Subcutaneous adipose tissue (tissue), 4 donors: ENCODE data around the gene ARHGEF33. TPM values are rescaled to one million over a fixed set of nuclear protein-coding genes. Genes with fewer than 3 reads are reported as not detected.

Experiments
- total RNA-seq, 4 donors: library from RNA; depleted of rRNA; stranded (reverse); fragments of >200 nt; gene quantifications; one replicate each; pipeline ENCODE4 v1.1.0, GENCODE V29; 2016
- TF ChIP-seq, protein P1 (sequence below): fragments of 450-650 bp; IDR thresholded peaks from one replicate; pipeline ENCODE4 v1.5.1; 2016; ENCODE audit warnings: low read depth, mild to moderate bottlenecking, control low read depth, antibody characterized with exemption, moderate library complexity

Gene ARHGEF33
- total RNA-seq = 1 to 10 TPM in 2 of 4 donors, under 1 TPM in 2; 0.38 to 3.1 (median 1.1) TPM

DNA sequence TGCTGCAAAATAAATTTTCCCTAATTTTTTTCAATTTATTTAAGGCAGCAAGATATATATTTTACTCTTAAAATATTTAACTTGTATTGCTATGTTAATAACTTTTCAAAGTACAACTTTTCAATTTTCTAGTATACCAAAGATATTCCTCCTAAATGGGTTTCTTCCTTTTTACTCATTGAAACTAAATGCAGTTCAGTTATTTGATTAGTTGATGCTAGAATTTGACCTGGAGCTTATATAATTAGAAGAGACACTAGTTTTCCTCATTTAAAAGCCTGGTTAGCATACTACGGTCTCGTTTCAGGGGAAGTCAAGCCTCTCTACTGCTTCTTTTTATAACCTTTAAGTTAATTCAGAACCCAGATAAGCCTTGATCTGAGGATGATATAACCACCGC is at the start of gene ARHGEF33:
Gene ARHGEF33, plus strand, starts transcription at position 301 of the 400 bp plus-strand sequence. CDS start 29,573 bp downstream, outside the sequence.
- TF ChIP-seq, protein P1, sequence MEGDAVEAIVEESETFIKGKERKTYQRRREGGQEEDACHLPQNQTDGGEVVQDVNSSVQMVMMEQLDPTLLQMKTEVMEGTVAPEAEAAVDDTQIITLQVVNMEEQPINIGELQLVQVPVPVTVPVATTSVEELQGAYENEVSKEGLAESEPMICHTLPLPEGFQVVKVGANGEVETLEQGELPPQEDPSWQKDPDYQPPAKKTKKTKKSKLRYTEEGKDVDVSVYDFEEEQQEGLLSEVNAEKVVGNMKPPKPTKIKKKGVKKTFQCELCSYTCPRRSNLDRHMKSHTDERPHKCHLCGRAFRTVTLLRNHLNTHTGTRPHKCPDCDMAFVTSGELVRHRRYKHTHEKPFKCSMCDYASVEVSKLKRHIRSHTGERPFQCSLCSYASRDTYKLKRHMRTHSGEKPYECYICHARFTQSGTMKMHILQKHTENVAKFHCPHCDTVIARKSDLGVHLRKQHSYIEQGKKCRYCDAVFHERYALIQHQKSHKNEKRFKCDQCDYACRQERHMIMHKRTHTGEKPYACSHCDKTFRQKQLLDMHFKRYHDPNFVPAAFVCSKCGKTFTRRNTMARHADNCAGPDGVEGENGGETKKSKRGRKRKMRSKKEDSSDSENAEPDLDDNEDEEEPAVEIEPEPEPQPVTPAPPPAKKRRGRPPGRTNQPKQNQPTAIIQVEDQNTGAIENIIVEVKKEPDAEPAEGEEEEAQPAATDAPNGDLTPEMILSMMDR = no peak

DNA sequence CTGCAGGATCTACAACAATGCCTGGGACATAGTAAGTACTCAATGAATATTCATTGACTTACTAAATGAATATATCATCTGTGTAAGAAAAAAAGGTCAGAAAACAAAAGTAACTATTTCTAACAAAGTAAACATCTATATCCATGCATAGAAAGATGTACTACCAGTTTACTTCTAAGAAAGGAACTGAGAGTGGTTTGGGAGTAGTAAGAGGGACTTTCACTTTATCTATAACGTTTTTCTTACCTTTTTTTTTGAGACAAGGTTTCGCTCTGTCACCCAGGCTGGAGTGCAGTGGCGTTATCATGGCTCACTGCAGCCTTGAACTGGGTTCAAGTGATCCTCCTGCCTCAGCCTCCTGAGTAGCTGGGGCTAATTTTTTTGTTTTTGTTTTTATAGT is 39.6 kb upstream of the ARHGEF33 start:
- TF ChIP-seq, protein P1 = no peak

DNA sequence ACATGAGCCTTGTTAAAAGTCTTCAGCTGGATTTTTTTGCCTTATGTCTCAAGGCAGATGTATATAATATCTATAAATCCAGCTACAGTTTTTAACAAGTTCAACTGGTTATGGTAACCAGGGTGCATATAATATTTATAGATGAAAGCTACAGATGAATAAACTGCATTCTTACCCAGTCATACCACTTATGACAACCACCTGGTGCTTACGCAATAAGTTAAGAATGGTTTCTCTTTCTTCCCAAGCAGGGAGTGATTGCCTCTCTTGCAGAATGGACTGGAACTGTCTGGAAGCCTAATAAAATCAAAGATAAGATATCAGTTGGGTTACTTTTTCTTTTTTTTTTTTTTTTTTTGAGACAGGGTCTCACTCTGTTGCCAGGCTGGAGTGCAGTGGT is 33.5 kb upstream of the ARHGEF33 start:
- TF ChIP-seq, protein P1 = no peak

DNA sequence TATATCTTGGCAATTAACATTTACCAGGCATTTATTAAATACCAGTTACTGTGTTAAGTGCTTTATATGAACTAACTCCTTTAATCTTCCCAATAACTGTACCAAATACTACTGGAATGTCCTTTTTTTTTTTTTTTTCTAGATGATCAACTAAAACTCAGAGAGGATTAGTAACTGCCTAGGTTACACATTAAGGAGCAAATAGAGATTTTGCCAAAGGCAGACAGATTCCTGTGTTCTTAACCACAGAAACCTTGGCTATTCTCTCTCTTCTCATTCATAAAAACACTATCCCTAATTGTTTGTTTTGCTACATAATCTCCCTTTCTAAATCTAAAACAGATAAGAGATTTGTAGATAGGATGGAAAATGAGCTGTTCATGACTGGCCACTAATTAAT is 27.2 kb upstream of the ARHGEF33 start:
- TF ChIP-seq, protein P1 = no peak

DNA sequence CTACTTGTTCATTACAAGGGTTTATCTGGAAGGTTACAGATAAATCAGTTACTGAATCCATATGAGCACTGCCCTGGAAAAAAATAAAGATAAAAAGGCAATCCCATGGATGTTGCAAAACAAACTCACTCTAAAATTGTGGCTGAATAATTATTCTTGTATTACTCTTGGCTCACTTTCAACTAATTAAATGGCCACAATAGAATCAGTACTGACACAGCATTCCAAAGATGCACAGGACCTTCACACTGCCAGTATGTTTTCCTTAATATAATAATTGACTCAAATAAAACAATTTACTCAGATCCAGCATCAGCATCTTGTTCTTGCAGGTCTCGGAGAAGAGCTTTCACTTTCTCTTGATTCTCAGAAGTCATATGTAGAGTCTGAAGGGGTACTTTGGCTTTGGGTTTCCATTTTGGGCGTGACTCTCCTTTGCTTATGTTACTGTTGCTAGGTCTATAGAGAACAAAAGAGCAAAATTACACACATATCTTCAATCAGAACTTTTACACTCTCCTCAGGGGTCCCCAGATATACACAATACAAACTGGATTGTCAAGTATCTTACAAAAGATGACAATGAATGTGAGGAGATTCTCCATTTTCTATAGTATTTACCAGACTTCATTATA is 26.5 kb upstream of the ARHGEF33 start:
- TF ChIP-seq, protein P1 = no peak

DNA sequence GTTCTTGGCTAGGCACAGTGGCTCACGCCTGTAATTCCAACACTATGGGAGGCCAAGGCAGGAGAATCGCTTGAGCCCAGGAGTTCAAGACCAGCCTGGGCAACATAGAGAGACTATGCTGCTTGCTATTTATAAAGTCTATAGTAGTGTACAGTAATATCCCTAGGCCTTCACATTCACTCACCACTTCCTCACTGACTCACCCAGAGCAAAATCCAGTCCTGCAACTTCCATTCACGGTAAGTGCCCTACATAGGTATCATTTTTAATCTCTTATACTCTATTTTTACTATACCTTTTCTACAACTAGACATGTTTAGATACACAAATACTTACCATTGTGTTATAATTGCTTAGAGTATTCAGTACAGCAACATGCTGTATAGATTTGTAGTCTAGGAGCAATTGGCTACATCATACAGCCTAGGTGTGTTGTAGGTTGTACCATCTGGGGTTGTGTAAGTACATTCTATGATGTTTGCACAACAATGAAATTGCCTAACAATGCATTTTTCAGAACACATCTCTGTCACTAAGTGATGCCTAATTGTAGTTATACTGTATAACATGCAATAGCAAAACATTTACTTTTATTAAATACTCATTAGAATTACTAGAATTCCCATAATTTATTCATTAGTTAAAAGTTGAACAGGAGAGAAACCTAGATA is 22.8 kb upstream of the ARHGEF33 start:
- TF ChIP-seq, protein P1 = no peak

DNA sequence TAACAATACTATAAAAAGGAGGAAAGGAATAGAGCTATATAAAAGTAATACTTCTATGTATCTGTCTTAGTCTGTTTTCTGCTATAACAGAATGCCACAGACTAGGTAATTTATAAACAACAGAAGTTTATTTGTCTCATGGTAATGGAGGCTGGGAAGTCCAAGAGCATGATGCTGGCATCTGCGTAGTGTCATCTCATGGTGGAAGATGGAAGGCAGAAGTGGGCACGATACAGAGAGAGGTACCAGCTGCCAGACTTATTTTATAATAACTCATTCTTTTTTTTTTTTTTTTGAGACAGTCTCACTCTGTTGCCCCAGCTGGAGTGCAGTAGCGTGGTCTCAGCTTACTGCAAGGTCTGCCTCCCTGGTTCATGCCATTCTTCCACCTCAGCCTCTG is 18.2 kb upstream of the ARHGEF33 start:
- TF ChIP-seq, protein P1 = no peak
